ENCODE data around the gene CCDC9.

Gene CCDC9

DNA sequence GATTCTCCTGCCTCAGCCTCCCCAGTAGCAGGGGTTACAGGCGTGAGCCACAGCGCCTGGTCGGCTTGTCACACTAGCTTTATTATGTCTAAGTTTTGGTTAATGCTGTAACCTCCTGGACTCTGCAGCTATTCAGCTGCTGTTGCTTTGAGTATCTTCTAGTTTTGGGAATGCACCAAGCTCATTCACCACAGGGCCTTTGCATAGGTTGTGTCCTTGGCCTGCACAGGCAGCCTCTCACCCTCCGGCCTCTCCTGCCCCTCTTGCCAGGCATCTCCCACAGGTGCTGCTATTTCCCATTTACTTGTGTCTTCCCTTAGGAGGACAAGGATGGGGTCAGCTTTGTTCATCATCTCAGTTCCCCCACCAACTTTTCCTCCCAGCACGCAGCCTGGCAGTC lies 2.4 kb upstream of the CCDC9 start:
- no peak overlapping the region for H3K4me2 ChIP-seq (ENCODE audit: insufficient read depth, low read length)
- H3K4me3 ChIP-seq (ENCODE audit: low read depth in 1 of 2, low read length in 2 of 2): no peak overlapping the region
- 0 out of 2 replicates have a peak, but pooled peaks cover 6% of the 10 kb centered on the region for H3K36me3 ChIP-seq (ENCODE audit: insufficient read depth, low read length)
- H3K9me3 ChIP-seq (ENCODE audit: insufficient read depth, low read length, severe bottlenecking): no peaks in the 10 kb centered on the region
- ATAC-seq (ENCODE audit: insufficient read depth, low read depth) (no peak), DNase-seq (no peak)
- no peak overlapping the region for H2AFZ ChIP-seq (ENCODE audit: low read depth, low read length)
- H3K9ac ChIP-seq (ENCODE audit: low read depth, low read length): no peak overlapping the region
- peaks cover 23% of the 10 kb centered on the region for H3K4me1 ChIP-seq (ENCODE audit: insufficient read depth, low read length)
- TF ChIP-seq, protein P1, sequence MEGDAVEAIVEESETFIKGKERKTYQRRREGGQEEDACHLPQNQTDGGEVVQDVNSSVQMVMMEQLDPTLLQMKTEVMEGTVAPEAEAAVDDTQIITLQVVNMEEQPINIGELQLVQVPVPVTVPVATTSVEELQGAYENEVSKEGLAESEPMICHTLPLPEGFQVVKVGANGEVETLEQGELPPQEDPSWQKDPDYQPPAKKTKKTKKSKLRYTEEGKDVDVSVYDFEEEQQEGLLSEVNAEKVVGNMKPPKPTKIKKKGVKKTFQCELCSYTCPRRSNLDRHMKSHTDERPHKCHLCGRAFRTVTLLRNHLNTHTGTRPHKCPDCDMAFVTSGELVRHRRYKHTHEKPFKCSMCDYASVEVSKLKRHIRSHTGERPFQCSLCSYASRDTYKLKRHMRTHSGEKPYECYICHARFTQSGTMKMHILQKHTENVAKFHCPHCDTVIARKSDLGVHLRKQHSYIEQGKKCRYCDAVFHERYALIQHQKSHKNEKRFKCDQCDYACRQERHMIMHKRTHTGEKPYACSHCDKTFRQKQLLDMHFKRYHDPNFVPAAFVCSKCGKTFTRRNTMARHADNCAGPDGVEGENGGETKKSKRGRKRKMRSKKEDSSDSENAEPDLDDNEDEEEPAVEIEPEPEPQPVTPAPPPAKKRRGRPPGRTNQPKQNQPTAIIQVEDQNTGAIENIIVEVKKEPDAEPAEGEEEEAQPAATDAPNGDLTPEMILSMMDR (IDR thresholded peaks at IDR 0.05; ENCODE audit: borderline replicate concordance, extremely low read depth, low read length, poor library complexity, severe bottlenecking): no peak
- TF ChIP-seq EZH2 (IDR thresholded peaks at IDR 0.05; ENCODE audit: borderline replicate concordance, low read depth, low read length, severe bottlenecking): no peak
- H3K79me2 ChIP-seq (ENCODE audit: insufficient read depth, low read length): peaks cover 9% of the 10 kb centered on the region
- H4K20me1 ChIP-seq (ENCODE audit: insufficient read depth, low read length): 0 out of 2 replicates have a peak, but pooled peaks cover 5% of the 10 kb centered on the region
- no peak overlapping the region for H3K27ac ChIP-seq (ENCODE audit: low read length)
- no peaks in the 10 kb centered on the region for H3K27me3 ChIP-seq (ENCODE audit: insufficient read depth, low read length, poor library complexity)

GRCh38 chr19:47256693-47257410 lies 527 bp downstream of the CCDC9 start:
- H3K79me2 ChIP-seq (ENCODE audit: insufficient read depth, low read length): peaks cover 13% of the 10 kb centered on the region
- peak overlapping the region; percentile 96; the same call in 1 of the 2 replicates for H2AFZ ChIP-seq (ENCODE audit: low read depth, low read length)
- 0 out of 2 replicates have a peak, but pooled peaks cover 5% of the 10 kb centered on the region for H4K20me1 ChIP-seq (ENCODE audit: insufficient read depth, low read length)
- peak overlapping the region; percentile 94; the same call in 1 of the 2 replicates for H3K27ac ChIP-seq (ENCODE audit: low read length)
- H3K4me2 ChIP-seq (ENCODE audit: insufficient read depth, low read length): peak overlapping the region; percentile 99
- H3K36me3 ChIP-seq (ENCODE audit: insufficient read depth, low read length): peaks cover 30% of the 10 kb centered on the region
- no peak for TF ChIP-seq EZH2 (IDR thresholded peaks at IDR 0.05; ENCODE audit: borderline replicate concordance, low read depth, low read length, severe bottlenecking)
- TF ChIP-seq, protein P1 (IDR thresholded peaks at IDR 0.05; ENCODE audit: borderline replicate concordance, extremely low read depth, low read length, poor library complexity, severe bottlenecking): no peak
- H3K9me3 ChIP-seq (ENCODE audit: insufficient read depth, low read length, severe bottlenecking): no peaks in the 10 kb centered on the region
- peak overlapping the region; percentile 37 to 76; a peak in 3 of 4 replicates for H3K4me3 ChIP-seq (ENCODE audit: low read depth in 1 of 2, low read length in 2 of 2)
- peak; percentile 82 for ATAC-seq (ENCODE audit: insufficient read depth, low read depth)
- peaks cover 26% of the 10 kb centered on the region for H3K4me1 ChIP-seq (ENCODE audit: insufficient read depth, low read length)
- H3K27me3 ChIP-seq (ENCODE audit: insufficient read depth, low read length, poor library complexity): no peaks in the 10 kb centered on the region
- H3K9ac ChIP-seq (ENCODE audit: low read depth, low read length): peak overlapping the region; percentile 68
- peak; percentile 100 for DNase-seq

DNA sequence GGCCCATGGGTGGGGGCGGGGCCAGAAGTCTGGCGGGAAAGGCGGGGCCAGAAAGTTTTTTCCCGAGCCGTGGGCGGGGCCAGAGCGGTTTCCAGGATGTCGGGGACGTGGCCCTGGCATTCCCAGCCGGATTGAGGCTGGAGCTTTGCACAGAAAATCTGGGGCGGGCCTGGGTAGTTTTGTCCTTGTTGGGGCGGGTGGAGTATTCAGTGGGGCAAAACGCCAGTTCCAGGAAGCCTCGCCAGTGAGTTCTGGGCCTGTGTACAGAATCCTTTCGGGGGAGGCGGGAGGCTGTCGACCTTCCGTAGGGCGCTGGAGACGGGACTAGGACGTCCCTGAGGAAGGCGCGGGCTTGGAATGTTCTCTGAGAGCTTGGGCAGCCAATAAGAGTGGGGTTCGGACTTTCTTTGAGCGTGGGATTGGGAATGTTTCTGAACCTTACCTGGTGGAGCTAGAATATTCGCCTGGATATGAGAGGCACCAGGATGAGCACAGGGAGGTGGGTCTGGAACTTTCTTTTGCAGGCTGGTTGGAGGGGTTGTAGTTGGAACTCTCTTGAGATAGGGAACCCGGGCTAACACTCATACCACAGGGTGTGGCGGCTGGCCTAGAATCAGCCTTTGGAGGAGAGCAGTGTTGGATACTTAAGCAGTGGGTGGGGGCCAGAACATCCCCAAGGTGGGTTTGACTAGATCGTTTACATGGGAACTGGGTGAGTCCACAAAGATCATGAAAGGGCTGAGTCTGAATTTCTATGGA lies 1.3 kb downstream of the CCDC9 start:
- Histone ChIP-seq H3K79me2 (ENCODE audit: insufficient read depth, low read length) (peaks cover 13% of the 10 kb centered on the region), H2AFZ (ENCODE audit: low read depth, low read length) (peak overlapping the region; percentile 68), H3K4me2 (ENCODE audit: insufficient read depth, low read length) (peak overlapping the region; percentile 99), H4K20me1 (ENCODE audit: insufficient read depth, low read length) (0 out of 2 replicates have a peak, but pooled peaks cover 5% of the 10 kb centered on the region), H3K9me3 (ENCODE audit: insufficient read depth, low read length, severe bottlenecking) (no peaks in the 10 kb centered on the region), H3K4me1 (ENCODE audit: insufficient read depth, low read length) (peaks cover 26% of the 10 kb centered on the region), H3K36me3 (ENCODE audit: insufficient read depth, low read length) (peaks cover 34% of the 10 kb centered on the region), H3K27me3 (ENCODE audit: insufficient read depth, low read length, poor library complexity) (no peaks in the 10 kb centered on the region), H3K9ac (ENCODE audit: low read depth, low read length) (peak overlapping the region; percentile 68), H3K27ac (ENCODE audit: low read length) (peak overlapping the region; percentile 80), H3K4me3 (ENCODE audit: low read depth in 1 of 2, low read length in 2 of 2) (peak overlapping the region; percentile 37 to 76)
- DNase-seq: no peak
- TF ChIP-seq EZH2 (IDR thresholded peaks at IDR 0.05; ENCODE audit: borderline replicate concordance, low read depth, low read length, severe bottlenecking): no peak
- TF ChIP-seq, protein P1 (IDR thresholded peaks at IDR 0.05; ENCODE audit: borderline replicate concordance, extremely low read depth, low read length, poor library complexity, severe bottlenecking): no peak
- ATAC-seq (ENCODE audit: insufficient read depth, low read depth): peak; percentile 23

Measured in DND-41 (cell line).